Activated T-cell treated with anti-CD3 and anti-CD28 coated beads, Interleukin-2, amount 50 U/mL, for 72 hours (primary cell): ENCODE results near the gene LHX4. TPM values are rescaled to one million over a fixed set of nuclear protein-coding genes. Genes with fewer than 3 reads are reported as not detected.

Source experiments
- ATAC-seq, 2 donors: fragments of 150-1000 bp; cut with Tn5 transposase; replicated peaks in 1 of 2; 2 replicates each; pipeline ENCODE4 v1.10.0; 2021; ENCODE audit warnings: moderate library complexity in 2 of 2, mild to moderate bottlenecking in 1 of 2
- DNase-seq, 2 donors: peaks; one replicate each; pipeline ENCODE4 v3.0.0; 2021 to 2022; ENCODE audit warnings: mixed read lengths in 1 of 2
- H3K27ac Mint-ChIP-seq: one replicate; pipeline ENCODE4 v1.8.0; 2022; ENCODE audit warnings: mild to moderate bottlenecking, moderate library complexity, mixed read lengths
- H3K27me3 Mint-ChIP-seq: one replicate; pipeline ENCODE4 v1.8.0; 2022; ENCODE audit warnings: low read depth, mixed read lengths
- H3K36me3 Mint-ChIP-seq, 2 donors: one replicate each; pipeline ENCODE4 v1.8.0; 2022; ENCODE audit warnings: mixed read lengths in 2 of 2, mild to moderate bottlenecking in 1 of 2; ENCODE audit not compliant: insufficient read depth in 2 of 2
- H3K4me1 Mint-ChIP-seq: one replicate; pipeline ENCODE4 v1.8.0; 2022; ENCODE audit warnings: low read depth, mixed read lengths
- H3K4me3 Mint-ChIP-seq, 2 donors: one replicate each; pipeline ENCODE4 v1.8.0; 2022; ENCODE audit warnings: mild to moderate bottlenecking in 2 of 2, mixed read lengths in 2 of 2, moderate library complexity in 2 of 2
- H3K9me3 Mint-ChIP-seq, 2 donors: one replicate each; pipeline ENCODE4 v1.8.0; 2022; ENCODE audit warnings: mixed read lengths in 2 of 2
- total RNA-seq, 2 donors: library from RNA; stranded (reverse); gene quantifications; one replicate each; pipeline ENCODE4 v1.2.3, GENCODE V29; 2022

LHX4 gene
- total RNA-seq, 2 donors from 2014 or later: not detected

DNA sequence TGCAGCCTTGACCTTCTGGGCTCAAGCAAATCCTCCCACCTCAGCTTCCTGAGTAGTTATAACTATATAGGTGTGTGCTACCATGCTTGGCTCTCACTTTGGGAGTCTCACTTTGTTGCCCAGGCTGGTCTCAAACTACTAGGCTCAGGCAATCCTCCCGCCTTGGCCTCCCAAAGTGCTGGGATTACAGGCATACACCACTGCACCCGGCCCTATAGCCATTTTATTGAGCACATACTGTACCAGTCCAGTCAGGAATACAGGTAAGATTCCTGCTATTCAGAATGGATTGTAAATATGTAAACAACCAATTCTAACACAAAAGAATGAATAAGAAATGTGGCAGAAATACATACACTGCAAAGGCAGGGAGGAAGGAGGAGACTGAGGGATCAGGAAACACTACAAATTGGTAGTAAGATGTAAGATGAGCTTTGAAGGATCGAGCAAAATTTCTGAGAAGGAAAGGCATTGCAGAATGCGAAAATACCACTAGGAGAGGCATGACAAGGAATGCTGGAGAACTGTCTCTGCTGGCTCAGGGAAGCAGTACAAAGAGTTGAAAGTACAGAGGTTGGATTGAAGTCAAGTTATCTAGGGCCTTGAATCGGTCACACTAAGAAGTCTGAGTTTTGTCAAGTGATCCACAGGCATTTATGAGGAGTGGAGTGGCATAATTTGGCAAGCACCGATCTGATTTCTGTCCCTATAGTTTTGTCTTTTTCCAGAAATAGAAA lies 60.4 kb downstream of the LHX4 start:
- H3K27ac Mint-ChIP-seq: no peak overlapping the region

GRCh38 chr1:180291004-180291403 lies 60.9 kb downstream of the LHX4 start:
- no peak overlapping the region for H3K4me3 Mint-ChIP-seq
- no peaks in the 10 kb centered on the region for H3K27me3 Mint-ChIP-seq
- no peak overlapping the region for H3K27ac Mint-ChIP-seq
- peaks cover 5 to 11% of the 10 kb centered on the region in 2 donors for H3K36me3 Mint-ChIP-seq
- peaks cover 18% of the 10 kb centered on the region for H3K4me1 Mint-ChIP-seq
- no peak for ATAC-seq
- DNase-seq: no peak
- H3K9me3 Mint-ChIP-seq: peaks cover 0 to 2% of the 10 kb centered on the region in 2 donors

More for the DNA sequence above, 60.4 kb downstream of the LHX4 start:
- peaks cover 18% of the 10 kb centered on the region for H3K4me1 Mint-ChIP-seq
- H3K27me3 Mint-ChIP-seq: no peaks in the 10 kb centered on the region
- H3K9me3 Mint-ChIP-seq: peaks cover 0 to 2% of the 10 kb centered on the region in 2 donors
- ATAC-seq (no peak), DNase-seq (no peak)
- no peak overlapping the region for H3K4me3 Mint-ChIP-seq
- H3K36me3 Mint-ChIP-seq: peaks cover 4 to 12% of the 10 kb centered on the region in 2 donors

GRCh38 chr1:180294711-180295110 lies 64.6 kb downstream of the LHX4 start:
- Mint-ChIP-seq H3K27ac (no peak overlapping the region), H3K4me3 (no peak overlapping the region), H3K36me3 (peaks cover 5 to 16% of the 10 kb centered on the region in 2 donors), H3K4me1 (peaks cover 18% of the 10 kb centered on the region), H3K9me3 (peaks cover 0 to 4% of the 10 kb centered on the region in 2 donors), H3K27me3 (no peaks in the 10 kb centered on the region)
- DNase-seq: no peak
- ATAC-seq: no peak

DNA sequence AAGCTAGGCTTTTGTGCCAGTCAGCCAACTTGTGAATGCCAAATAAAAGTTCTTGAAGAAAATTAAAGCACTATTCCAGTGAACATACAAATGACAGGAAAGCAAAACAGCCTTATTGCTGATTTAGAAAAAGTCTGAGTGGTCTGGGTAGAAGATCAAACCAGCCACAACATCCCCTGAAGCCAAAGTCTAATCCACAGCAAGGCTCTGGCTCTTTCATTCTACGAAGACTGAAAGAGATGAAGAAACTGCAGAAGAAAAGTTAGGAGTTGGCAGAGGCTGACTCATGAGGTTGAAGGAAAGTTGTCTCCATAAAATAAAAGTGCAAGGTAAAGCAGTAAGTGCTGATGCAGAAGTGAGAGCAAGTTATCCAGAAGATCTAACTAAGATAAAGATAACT lies 65.9 kb downstream of the LHX4 start:
- no peak for ATAC-seq
- H3K4me3 Mint-ChIP-seq: no peak overlapping the region
- H3K27ac Mint-ChIP-seq: no peak overlapping the region

DNA sequence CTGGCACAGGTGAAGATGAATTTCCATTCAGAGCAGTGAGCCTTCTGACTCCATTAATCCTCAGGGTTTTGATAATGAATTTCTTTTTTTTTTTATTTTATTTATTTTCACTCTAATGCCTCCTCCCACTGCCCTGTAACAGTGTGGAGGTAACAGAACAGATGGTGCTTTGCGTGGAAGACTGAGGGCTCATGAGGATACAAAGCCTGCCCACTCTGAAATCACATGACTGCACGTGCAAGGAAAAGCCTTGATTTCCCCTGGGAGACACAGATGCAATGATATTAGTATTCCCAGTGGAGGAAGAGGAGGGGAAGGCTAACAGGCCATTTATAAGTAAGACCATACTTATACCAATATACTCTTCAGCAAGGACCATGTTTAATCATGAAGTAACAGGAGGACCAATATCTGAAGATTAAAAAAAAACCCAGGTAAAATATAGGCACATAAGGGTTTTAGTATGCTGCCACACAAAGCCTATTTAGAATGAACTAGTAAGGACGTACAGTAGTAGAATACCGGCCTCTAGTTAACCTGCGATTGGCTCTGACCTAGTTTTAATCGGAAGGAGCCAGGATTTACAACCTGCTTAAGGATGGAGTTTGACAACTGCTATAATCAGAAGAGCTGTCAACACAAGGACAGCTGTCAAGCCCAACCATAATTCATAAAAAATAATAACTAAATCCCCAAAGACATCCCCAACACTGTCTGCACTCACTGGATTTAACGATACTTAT lies 69.6 kb downstream of the LHX4 start:
- no peak overlapping the region for H3K27ac Mint-ChIP-seq
- no peaks in the 10 kb centered on the region for H3K4me1 Mint-ChIP-seq
- H3K36me3 Mint-ChIP-seq: peaks cover 5 to 13% of the 10 kb centered on the region in 2 donors
- H3K27me3 Mint-ChIP-seq: no peaks in the 10 kb centered on the region
- H3K4me3 Mint-ChIP-seq: no peak overlapping the region
- no peak for DNase-seq
- ATAC-seq: no peak
- peaks cover 0 to 2% of the 10 kb centered on the region in 2 donors for H3K9me3 Mint-ChIP-seq

More for the DNA sequence above, 65.9 kb downstream of the LHX4 start:
- H3K36me3 Mint-ChIP-seq: peaks cover 5 to 16% of the 10 kb centered on the region in 2 donors
- H3K27me3 Mint-ChIP-seq: no peaks in the 10 kb centered on the region
- DNase-seq: no peak
- H3K4me1 Mint-ChIP-seq: peaks cover 9% of the 10 kb centered on the region
- peaks cover 0 to 4% of the 10 kb centered on the region in 2 donors for H3K9me3 Mint-ChIP-seq

- ATAC-seq: peak; percentile 23 to 40
- H3K36me3 Mint-ChIP-seq: peaks cover 3 to 12% of the 10 kb centered on the region in 2 donors
- H3K27me3 Mint-ChIP-seq: no peaks in the 10 kb centered on the region
Measured at GRCh38 chr1:180301135-180301742, 71.2 kb downstream of the LHX4 start.

DNA sequence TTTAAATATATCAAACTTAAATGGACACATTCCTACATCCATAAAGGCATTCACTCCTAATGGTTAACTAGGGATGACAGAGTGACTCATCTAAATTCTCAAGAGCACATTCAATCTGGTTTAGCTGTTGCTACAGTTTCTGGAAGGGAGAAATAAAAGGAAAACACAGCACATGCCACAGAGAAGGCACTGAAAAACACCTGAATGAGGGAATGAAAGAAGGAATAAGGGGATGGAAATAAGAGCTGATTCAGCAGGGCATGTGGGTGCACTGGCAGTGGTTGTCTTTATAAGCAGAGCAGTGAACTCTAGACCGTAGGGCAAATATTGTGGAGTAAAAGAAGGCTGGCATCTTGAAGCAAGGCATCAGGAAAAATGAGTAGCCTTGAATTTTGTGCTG lies 79.3 kb downstream of the LHX4 start:
- no peaks in the 10 kb centered on the region for H3K4me1 Mint-ChIP-seq
- no peak overlapping the region for H3K4me3 Mint-ChIP-seq
- no peak overlapping the region for H3K27ac Mint-ChIP-seq
- no peak for DNase-seq
- H3K27me3 Mint-ChIP-seq: no peaks in the 10 kb centered on the region
- peaks cover 2 to 10% of the 10 kb centered on the region in 2 donors for H3K9me3 Mint-ChIP-seq
- peaks cover 8 to 20% of the 10 kb centered on the region in 2 donors for H3K36me3 Mint-ChIP-seq
- no peak for ATAC-seq

More at GRCh38 chr1:180301135-180301742, 71.2 kb downstream of the LHX4 start:
- H3K9me3 Mint-ChIP-seq: peaks cover 2% of the 10 kb centered on the region in 2 donors
- no peak for DNase-seq
- no peaks in the 10 kb centered on the region for H3K4me1 Mint-ChIP-seq
- H3K27ac Mint-ChIP-seq: no peak overlapping the region
- H3K4me3 Mint-ChIP-seq: no peak overlapping the region

GRCh38 chr1:180310095-180310494 lies 80.0 kb downstream of the LHX4 start:
- Mint-ChIP-seq H3K4me1 (no peaks in the 10 kb centered on the region), H3K36me3 (peaks cover 8 to 20% of the 10 kb centered on the region in 2 donors), H3K27me3 (no peaks in the 10 kb centered on the region), H3K9me3 (peaks cover 2 to 10% of the 10 kb centered on the region in 2 donors), H3K27ac (no peak overlapping the region), H3K4me3 (no peak overlapping the region)
- DNase-seq: no peak
- no peak for ATAC-seq

GRCh38 chr1:180311011-180311730 lies 81.1 kb downstream of the LHX4 start:
- H3K4me1 Mint-ChIP-seq: peaks cover under 1% of the 10 kb centered on the region
- ATAC-seq: no peak
- peaks cover 2 to 8% of the 10 kb centered on the region in 2 donors for H3K9me3 Mint-ChIP-seq
- H3K27me3 Mint-ChIP-seq: no peaks in the 10 kb centered on the region
- peaks cover 8 to 15% of the 10 kb centered on the region in 2 donors for H3K36me3 Mint-ChIP-seq
- no peak overlapping the region for H3K27ac Mint-ChIP-seq
- H3K4me3 Mint-ChIP-seq: no peak overlapping the region
- DNase-seq: no peak

- H3K27me3 Mint-ChIP-seq: no peaks in the 10 kb centered on the region
- H3K4me1 Mint-ChIP-seq: peaks cover 11% of the 10 kb centered on the region
- peaks cover 1 to 9% of the 10 kb centered on the region in 2 donors for H3K36me3 Mint-ChIP-seq
- no peak for DNase-seq
- no peak overlapping the region for H3K4me3 Mint-ChIP-seq
- H3K27ac Mint-ChIP-seq: no peak overlapping the region
- peaks cover 0 to 1% of the 10 kb centered on the region in 2 donors for H3K9me3 Mint-ChIP-seq
- ATAC-seq: no peak
Measured at GRCh38 chr1:180312926-180313325, 82.9 kb downstream of the LHX4 start.

DNA sequence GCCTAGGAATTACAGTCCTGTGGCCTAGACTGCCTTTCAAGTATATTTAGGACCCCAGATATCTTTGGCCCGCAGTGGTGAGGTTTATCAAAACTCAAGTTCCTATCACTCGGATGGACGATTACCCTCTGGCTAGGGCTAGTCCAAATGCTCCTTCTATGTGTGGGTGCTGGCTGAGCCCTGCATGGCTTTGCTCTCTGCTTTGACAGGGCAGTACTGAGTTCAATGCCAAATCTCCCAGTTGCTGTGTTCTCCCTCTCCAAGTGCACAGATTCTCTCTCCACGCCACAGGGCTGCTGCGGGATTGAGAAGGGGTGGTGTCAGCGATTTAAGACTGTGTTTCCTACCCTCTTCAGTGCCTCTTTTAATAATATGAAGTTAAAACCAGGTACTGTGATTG lies 97.0 kb downstream of the LHX4 start:
- no peaks in the 10 kb centered on the region for H3K27me3 Mint-ChIP-seq
- peaks cover 3 to 6% of the 10 kb centered on the region in 2 donors for H3K36me3 Mint-ChIP-seq
- DNase-seq: no peak
- no peak overlapping the region for H3K4me3 Mint-ChIP-seq
- no peak overlapping the region for H3K27ac Mint-ChIP-seq
- H3K4me1 Mint-ChIP-seq: no peaks in the 10 kb centered on the region
- no peak for ATAC-seq
- peaks cover 6% of the 10 kb centered on the region in 2 donors for H3K9me3 Mint-ChIP-seq
